ENCODE results near the gene ITPR2. TPM values are rescaled to one million over a fixed set of nuclear protein-coding genes. Genes with fewer than 3 reads are reported as not detected.
A peak's percentile ranks its signal among the peaks of the same experiment; 100 is the strongest.

ITPR2 gene
- polyA plus RNA-seq = 12.5 TPM
- long read RNA-seq, donor 1 = 0 reads
- long read RNA-seq, donor 2 = 0 reads
- long read RNA-seq, donor 3 = 0 reads
- long read RNA-seq, donor 4 = 0 reads
- long read RNA-seq, donor 5 = 0 reads
- long read RNA-seq, donor 6 = 0 reads
- long read RNA-seq, donor 7 = 0 reads
- long read RNA-seq, donor 8 = 0 reads
- long read RNA-seq, donor 9, partial matches to known transcripts = 19 of 27 reads
- long read RNA-seq, donor 9, other reads (novel, unspliced or antisense) = 8 of 27 reads
- long read RNA-seq, donor 10 = 0 reads
- long read RNA-seq, donor 11 = 0 reads

GRCh38 chr12:26832822-26833742 is at the start of gene ITPR2:
TSS of gene ITPR2 (minus strand) at chr12:26833194. CDS start at chr12:26832781, 413 bp downstream.
- Histone ChIP-seq H3K4me1 (ENCODE audit: control insufficient read depth, insufficient read depth, low read length) (peaks cover 3% of the 10 kb centered on the region), H3K36me3 (ENCODE audit: control insufficient read depth, insufficient read depth, low read length) (no peaks in the 10 kb centered on the region), H3K27me3 (ENCODE audit: control insufficient read depth, insufficient read depth, low read length) (no peaks in the 10 kb centered on the region), H3K9me3 (ENCODE audit: control insufficient read depth, low read depth, low read length) (peaks cover 3% of the 10 kb centered on the region), H3K27ac (ENCODE audit: low read length) (peak within 1 kb of the TSS; percentile 86), H3K4me3 (ENCODE audit: low read length) (peak within 1 kb of the TSS; percentile 88)
- 0% methylated on average over 3 of the region's 92 CpGs for WGBS (ENCODE audit: insufficient coverage, low lambda C conversion rate)
- peak; percentile 83 to 94 for DNase-seq

GRCh38 chr12:26880625-26881024 is 47.6 kb upstream of the ITPR2 start:
- Histone ChIP-seq H3K27ac (ENCODE audit: low read length) (no peak overlapping the region), H3K4me1 (ENCODE audit: control insufficient read depth, insufficient read depth, low read length) (no peaks in the 10 kb centered on the region), H3K9me3 (ENCODE audit: control insufficient read depth, low read depth, low read length) (no peaks in the 10 kb centered on the region), H3K36me3 (ENCODE audit: control insufficient read depth, insufficient read depth, low read length) (no peaks in the 10 kb centered on the region), H3K27me3 (ENCODE audit: control insufficient read depth, insufficient read depth, low read length) (no peaks in the 10 kb centered on the region), H3K4me3 (ENCODE audit: low read length) (no peak overlapping the region)
- DNase-seq = no peak
- WGBS (ENCODE audit: insufficient coverage, low lambda C conversion rate) = no CpG with 5 or more reads among the region's 2 CpGs

- no peaks in the 10 kb centered on the region for H3K9me3 ChIP-seq (ENCODE audit: control insufficient read depth, low read depth, low read length)
- WGBS (ENCODE audit: insufficient coverage, low lambda C conversion rate) = 0% methylated on average over 1 of the region's 6 CpGs
- H3K27me3 ChIP-seq (ENCODE audit: control insufficient read depth, insufficient read depth, low read length) = no peaks in the 10 kb centered on the region
- H3K27ac ChIP-seq (ENCODE audit: low read length) = no peak overlapping the region
- DNase-seq = peak; percentile 11 to 52
- H3K4me1 ChIP-seq (ENCODE audit: control insufficient read depth, insufficient read depth, low read length) = no peaks in the 10 kb centered on the region
- H3K36me3 ChIP-seq (ENCODE audit: control insufficient read depth, insufficient read depth, low read length) = no peaks in the 10 kb centered on the region
- no peak overlapping the region for H3K4me3 ChIP-seq (ENCODE audit: low read length)
Observed at GRCh38 chr12:26878661-26879119, 45.7 kb upstream of the ITPR2 start.

GRCh38 chr12:26874501-26875296 is 41.7 kb upstream of the ITPR2 start:
- Histone ChIP-seq H3K9me3 (ENCODE audit: control insufficient read depth, low read depth, low read length) (no peaks in the 10 kb centered on the region), H3K27me3 (ENCODE audit: control insufficient read depth, insufficient read depth, low read length) (no peaks in the 10 kb centered on the region), H3K4me1 (ENCODE audit: control insufficient read depth, insufficient read depth, low read length) (no peaks in the 10 kb centered on the region), H3K36me3 (ENCODE audit: control insufficient read depth, insufficient read depth, low read length) (no peaks in the 10 kb centered on the region), H3K27ac (ENCODE audit: low read length) (no peak overlapping the region), H3K4me3 (ENCODE audit: low read length) (no peak overlapping the region)
- peak in 1 of 2 donors; percentile 25 for DNase-seq
- 0% methylated on average over 1 of the region's 7 CpGs for WGBS (ENCODE audit: insufficient coverage, low lambda C conversion rate)

DNA sequence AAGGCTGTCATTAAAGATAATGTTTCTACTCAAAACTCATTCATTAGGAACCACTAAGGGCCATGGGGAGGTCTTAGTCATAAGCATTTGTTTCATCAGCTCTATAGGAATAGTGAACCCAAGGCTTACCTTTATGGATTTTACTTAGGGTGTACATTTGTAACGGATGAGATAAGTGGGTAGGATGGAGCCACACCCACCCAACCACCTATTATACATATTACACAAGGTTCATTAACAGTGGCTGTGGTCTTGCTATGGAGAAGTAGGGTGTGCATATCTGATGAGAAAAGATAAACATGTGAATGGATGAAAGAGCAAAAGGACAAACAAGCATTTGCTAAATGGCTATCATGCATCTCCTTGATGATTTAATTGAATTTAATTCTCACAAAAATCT is 39.6 kb upstream of the ITPR2 start:
- no peaks in the 10 kb centered on the region for H3K36me3 ChIP-seq (ENCODE audit: control insufficient read depth, insufficient read depth, low read length)
- no peaks in the 10 kb centered on the region for H3K27me3 ChIP-seq (ENCODE audit: control insufficient read depth, insufficient read depth, low read length)
- H3K9me3 ChIP-seq (ENCODE audit: control insufficient read depth, low read depth, low read length) = no peaks in the 10 kb centered on the region
- no peak for DNase-seq
- H3K27ac ChIP-seq (ENCODE audit: low read length) = no peak overlapping the region
- no peaks in the 10 kb centered on the region for H3K4me1 ChIP-seq (ENCODE audit: control insufficient read depth, insufficient read depth, low read length)
- no CpG with 5 or more reads among the region's 1 CpG for WGBS (ENCODE audit: insufficient coverage, low lambda C conversion rate)
- H3K4me3 ChIP-seq (ENCODE audit: low read length) = no peak overlapping the region

GRCh38 chr12:26871985-26872384 is 39.0 kb upstream of the ITPR2 start:
- H3K36me3 ChIP-seq (ENCODE audit: control insufficient read depth, insufficient read depth, low read length) = no peaks in the 10 kb centered on the region
- DNase-seq = no peak
- 100% methylated on average over 1 of the region's 2 CpGs for WGBS (ENCODE audit: insufficient coverage, low lambda C conversion rate)
- H3K4me3 ChIP-seq (ENCODE audit: low read length) = no peak overlapping the region
- H3K27me3 ChIP-seq (ENCODE audit: control insufficient read depth, insufficient read depth, low read length) = no peaks in the 10 kb centered on the region
- no peaks in the 10 kb centered on the region for H3K4me1 ChIP-seq (ENCODE audit: control insufficient read depth, insufficient read depth, low read length)
- H3K9me3 ChIP-seq (ENCODE audit: control insufficient read depth, low read depth, low read length) = no peaks in the 10 kb centered on the region
- H3K27ac ChIP-seq (ENCODE audit: low read length) = no peak overlapping the region

DNA sequence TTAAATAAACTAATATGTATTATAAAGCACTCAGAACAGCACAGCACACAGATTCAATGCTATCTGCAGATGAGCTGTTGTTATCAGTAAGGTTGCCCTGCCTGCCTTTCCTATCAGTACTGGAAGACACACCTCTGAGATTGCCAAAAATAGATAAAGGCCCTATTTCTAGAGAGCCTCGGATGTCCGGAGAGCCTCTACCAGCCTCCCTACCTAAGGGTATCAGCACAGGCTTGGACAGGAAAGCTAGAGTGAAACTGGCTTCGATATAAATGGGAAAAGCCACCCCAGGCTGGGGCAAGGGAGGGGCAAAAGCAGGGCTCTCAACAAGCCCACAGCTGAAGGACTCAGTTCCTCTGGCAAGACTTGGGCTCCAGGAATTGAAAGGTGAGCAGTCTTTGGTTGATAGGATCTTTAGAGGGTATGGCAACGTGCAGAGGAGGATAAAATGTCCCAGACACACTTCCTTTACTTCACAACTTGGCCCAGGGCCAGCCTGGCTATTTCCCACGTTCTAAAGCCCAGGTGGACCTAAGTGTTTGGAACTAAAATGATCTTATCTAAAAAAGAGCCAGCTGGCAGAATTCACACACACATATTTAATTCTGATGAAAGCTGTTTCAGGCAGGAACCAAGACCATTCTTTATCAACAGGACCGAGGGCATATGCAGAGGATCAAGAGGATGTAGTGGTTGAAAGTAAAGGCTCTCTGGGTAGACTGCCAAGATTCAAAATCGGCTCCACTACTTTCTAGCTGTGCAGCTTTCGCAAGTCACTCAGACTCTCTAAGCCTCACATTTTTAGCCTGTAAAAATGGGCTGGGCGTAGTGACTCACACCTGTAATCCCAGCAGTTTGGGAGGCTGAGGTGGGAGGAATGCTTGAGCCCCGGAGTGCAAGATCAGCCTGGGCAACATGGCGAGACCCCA is 37.8 kb upstream of the ITPR2 start:
- H3K36me3 ChIP-seq (ENCODE audit: control insufficient read depth, insufficient read depth, low read length) = no peaks in the 10 kb centered on the region
- DNase-seq = peak in 1 of 2 donors; percentile 32
- 60% methylated on average over 1 of the region's 11 CpGs for WGBS (ENCODE audit: insufficient coverage, low lambda C conversion rate)

GRCh38 chr12:26869908-26870459 is 37.0 kb upstream of the ITPR2 start:
- Histone ChIP-seq H3K4me3 (ENCODE audit: low read length) (no peak overlapping the region), H3K36me3 (ENCODE audit: control insufficient read depth, insufficient read depth, low read length) (no peaks in the 10 kb centered on the region), H3K9me3 (ENCODE audit: control insufficient read depth, low read depth, low read length) (no peaks in the 10 kb centered on the region), H3K4me1 (ENCODE audit: control insufficient read depth, insufficient read depth, low read length) (no peaks in the 10 kb centered on the region), H3K27ac (ENCODE audit: low read length) (no peak overlapping the region), H3K27me3 (ENCODE audit: control insufficient read depth, insufficient read depth, low read length) (no peaks in the 10 kb centered on the region)
- no peak for DNase-seq
- no CpG with 5 or more reads among the region's 6 CpGs for WGBS (ENCODE audit: insufficient coverage, low lambda C conversion rate)

More for the DNA sequence above, 37.8 kb upstream of the ITPR2 start:
- H3K27me3 ChIP-seq (ENCODE audit: control insufficient read depth, insufficient read depth, low read length) = no peaks in the 10 kb centered on the region
- no peaks in the 10 kb centered on the region for H3K9me3 ChIP-seq (ENCODE audit: control insufficient read depth, low read depth, low read length)
- no peaks in the 10 kb centered on the region for H3K4me1 ChIP-seq (ENCODE audit: control insufficient read depth, insufficient read depth, low read length)
- no peak overlapping the region for H3K27ac ChIP-seq (ENCODE audit: low read length)
- no peak overlapping the region for H3K4me3 ChIP-seq (ENCODE audit: low read length)

- Histone ChIP-seq H3K4me3 (ENCODE audit: low read length) (no peak overlapping the region), H3K4me1 (ENCODE audit: control insufficient read depth, insufficient read depth, low read length) (no peaks in the 10 kb centered on the region), H3K27me3 (ENCODE audit: control insufficient read depth, insufficient read depth, low read length) (no peaks in the 10 kb centered on the region), H3K9me3 (ENCODE audit: control insufficient read depth, low read depth, low read length) (no peaks in the 10 kb centered on the region), H3K27ac (ENCODE audit: low read length) (no peak overlapping the region), H3K36me3 (ENCODE audit: control insufficient read depth, insufficient read depth, low read length) (no peaks in the 10 kb centered on the region)
- 80% methylated on average over 1 of the region's 6 CpGs for WGBS (ENCODE audit: insufficient coverage, low lambda C conversion rate)
- DNase-seq = no peak
Observed at GRCh38 chr12:26869104-26869494, 36.1 kb upstream of the ITPR2 start.

Data from large intestine (tissue), 12 donors.